Aorta (tissue), 5 donors: ENCODE data around the gene FXR2. TPM values are rescaled to one million over a fixed set of nuclear protein-coding genes. Genes with fewer than 3 reads are reported as not detected.

Experiments used
- ATAC-seq: fragments of 200-7000 bp; cut with Tn5 transposase; one replicate; pipeline ENCODE4 v1.9.1; 2022; ENCODE audit warnings: moderate library complexity; ENCODE audit not compliant: low FRiP score
- DNase-seq, 2 donors: peaks; one replicate each; pipeline ENCODE4 v3.0.0-alpha.2; 2020
- H3K27ac ChIP-seq, 2 donors: one replicate each; pipeline ENCODE4 v1.5.1; 2013; ENCODE audit warnings: low read length in 2 of 2, mild to moderate bottlenecking in 2 of 2, moderate library complexity in 2 of 2, control low read depth in 1 of 2, inconsistent platforms in 1 of 2, low read depth in 1 of 2
- H3K27me3 ChIP-seq, 2 donors: one replicate each; pipeline ENCODE4 v1.6.1; 2013; ENCODE audit warnings: control low read depth in 1 of 2, low read length in 1 of 2, mild to moderate bottlenecking in 1 of 2, moderate library complexity in 1 of 2; ENCODE audit not compliant: insufficient read depth in 2 of 2, control insufficient read depth in 1 of 2
- H3K36me3 ChIP-seq, 2 donors: one replicate each; pipeline ENCODE4 v1.6.1; 2013; ENCODE audit warnings: control low read depth in 1 of 2, low read length in 1 of 2, mild to moderate bottlenecking in 1 of 2; ENCODE audit not compliant: insufficient read depth in 2 of 2, control insufficient read depth in 1 of 2
- H3K4me1 ChIP-seq, 2 donors: one replicate each; pipeline ENCODE4 v1.6.1; 2013; ENCODE audit warnings: low read length in 2 of 2, control low read depth in 1 of 2, mild to moderate bottlenecking in 1 of 2, moderate library complexity in 1 of 2; ENCODE audit not compliant: insufficient read depth in 2 of 2, control insufficient read depth in 1 of 2
- H3K4me3 ChIP-seq, 2 donors: one replicate each; pipeline ENCODE4 v1.5.1; 2013; ENCODE audit warnings: low read length in 2 of 2, control low read depth in 1 of 2, mild to moderate bottlenecking in 1 of 2
- H3K9me3 ChIP-seq: one replicate; pipeline ENCODE4 v1.6.1; 2013; ENCODE audit warnings: mild to moderate bottlenecking, low read length; ENCODE audit not compliant: control insufficient read depth
- WGBS, 2 donors: extraction: QIAGEN DNeasy Blood & Tissue Kit; methylation state at CpG; one replicate each; pipeline ENCODE4 v1.1.7; 2013; 5-methylcytosine and 5-hydroxymethylcytosine counted together
- intact Hi-C, 2 donors: fragments of 100-400 bp; cut with DNase I; formaldehyde crosslinking; loops; one replicate each; pipeline versions ENCODE4 v1.14.2 to v1.15.0; 2022
- polyA plus RNA-seq, 2 donors: library from polyadenylated mRNA; stranded (reverse); fragments of 200-250 nt; gene quantifications; one replicate each; pipeline ENCODE4 v1.2.3, GENCODE V29; 2013
- total RNA-seq, 2 donors: library from RNA; stranded (reverse); fragmentation: NEBNext Ultra II Directional; extraction: Animal tissue kit (Norgen Biotek cat#: 25700); gene quantifications; one replicate each; pipeline ENCODE4 v1.2.1, GENCODE V29; 2021
- donor health status: healthy with polysubstance abuse.
- donor health status: Bipolar disorder and iron deficiency.
- donor health status: DM: no; HTN: no; CAD: no.
- donor health status: DM: no; HTN: no; CAD: no.
- donor health status: DM: yes; HTN: yes; CAD: no.

Gene FXR2
- total and polyA plus RNA-seq, 4 donors = 21.2 to 36.5 (median 28.2) TPM

GRCh38 chr17:7593296-7593695 lies 21.4 kb downstream of the FXR2 start:
- intact Hi-C loops = no loop called here
- H3K27me3 ChIP-seq = no peaks in the 10 kb centered on the region
- no peak for ATAC-seq
- H3K9me3 ChIP-seq = no peaks in the 10 kb centered on the region
- no peaks in the 10 kb centered on the region for H3K4me1 ChIP-seq
- no peak overlapping the region for H3K27ac ChIP-seq
- peaks cover 11 to 22% of the 10 kb centered on the region in 2 donors for H3K36me3 ChIP-seq
- no peak for DNase-seq
- 81% methylated on average over 12 of the region's 12 CpGs for WGBS, 2 donors
- H3K4me3 ChIP-seq = no peak overlapping the region

DNA sequence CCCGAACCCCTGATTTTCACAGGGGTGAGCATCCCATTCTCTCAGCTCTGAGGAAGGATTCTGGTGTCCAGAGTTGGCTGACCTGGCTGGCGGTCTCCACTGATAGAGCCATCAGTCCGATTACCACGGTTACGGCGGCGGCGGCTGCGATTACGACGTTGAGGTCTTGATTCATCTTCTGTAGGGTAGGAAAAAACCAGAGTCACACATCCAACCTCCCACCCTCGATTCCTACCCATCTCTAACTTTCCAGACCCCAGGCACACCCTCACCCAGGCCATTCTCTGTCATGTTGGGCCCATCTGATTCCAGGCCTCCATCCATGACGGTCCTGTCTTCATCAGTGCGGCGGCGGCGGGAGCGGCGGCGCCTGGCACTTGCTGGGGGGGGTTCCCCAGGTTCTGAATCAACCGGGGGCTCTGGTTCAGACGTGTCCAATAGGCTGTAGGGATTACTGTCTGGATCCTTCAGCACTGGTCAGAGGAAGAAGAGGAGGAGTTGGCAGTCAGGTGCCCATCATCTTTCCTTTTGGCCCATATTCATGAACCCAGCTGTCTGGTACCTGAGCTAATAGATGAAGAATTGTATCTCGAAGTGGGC lies 22.2 kb downstream of the FXR2 start:
- DNase-seq = no peak
- H3K4me3 ChIP-seq = no peak overlapping the region
- ATAC-seq = no peak
- H3K9me3 ChIP-seq = no peaks in the 10 kb centered on the region
- H3K27me3 ChIP-seq = no peaks in the 10 kb centered on the region
- intact Hi-C loops = no loop called here
- peaks cover 11 to 22% of the 10 kb centered on the region in 2 donors for H3K36me3 ChIP-seq
- no peaks in the 10 kb centered on the region for H3K4me1 ChIP-seq
- H3K27ac ChIP-seq = no peak overlapping the region
- WGBS, 2 donors = 89 to 92% methylated on average over 23 of the region's 23 CpGs

GRCh38 chr17:7591596-7591995 lies 23.1 kb downstream of the FXR2 start:
- no peak overlapping the region for H3K27ac ChIP-seq
- 83 to 86% methylated on average over 5 of the region's 5 CpGs for WGBS, 2 donors
- no peaks in the 10 kb centered on the region for H3K4me1 ChIP-seq
- ATAC-seq (no peak), DNase-seq (no peak)
- H3K36me3 ChIP-seq = peaks cover 11 to 22% of the 10 kb centered on the region in 2 donors
- intact Hi-C loops = loop anchor here in 1 of 2 donors (2.0 kb wide), 1 partner anchor 79 kb away; no protein-coding TSS in a partner anchor
- no peak overlapping the region for H3K4me3 ChIP-seq
- H3K27me3 ChIP-seq = no peaks in the 10 kb centered on the region
- H3K9me3 ChIP-seq = no peaks in the 10 kb centered on the region

DNA sequence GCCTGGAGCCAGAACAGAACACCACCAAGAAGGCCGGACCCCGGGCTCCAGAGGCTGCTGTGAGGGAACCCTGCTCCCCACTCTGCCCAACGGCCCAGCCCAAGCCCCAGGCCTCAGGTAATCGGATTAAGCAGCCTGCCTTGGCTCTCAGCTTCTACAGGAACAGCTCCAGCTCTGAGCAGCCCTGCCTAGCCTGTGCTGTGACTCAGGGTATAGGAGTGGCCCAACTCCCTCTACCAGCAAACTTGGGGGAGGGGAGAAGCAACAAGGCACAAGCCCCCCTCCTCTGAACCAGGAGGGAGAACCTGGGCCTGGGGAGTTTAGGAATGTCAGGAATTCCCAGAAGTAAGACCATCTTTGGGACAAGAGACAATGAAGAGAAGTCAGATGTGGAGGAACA lies 24.0 kb downstream of the FXR2 start:
- H3K27ac ChIP-seq = no peak overlapping the region
- no peaks in the 10 kb centered on the region for H3K9me3 ChIP-seq
- WGBS, 2 donors = 66 to 72% methylated on average over 4 of the region's 4 CpGs
- no peak for ATAC-seq
- DNase-seq = no peak
- H3K4me3 ChIP-seq = no peak overlapping the region
- no peaks in the 10 kb centered on the region for H3K4me1 ChIP-seq
- H3K27me3 ChIP-seq = no peaks in the 10 kb centered on the region
- peaks cover 11 to 21% of the 10 kb centered on the region in 2 donors for H3K36me3 ChIP-seq
- intact Hi-C loops = loop anchor here in 1 of 2 donors (2.0 kb wide), 1 partner anchor 78 kb away; no protein-coding TSS in a partner anchor

DNA sequence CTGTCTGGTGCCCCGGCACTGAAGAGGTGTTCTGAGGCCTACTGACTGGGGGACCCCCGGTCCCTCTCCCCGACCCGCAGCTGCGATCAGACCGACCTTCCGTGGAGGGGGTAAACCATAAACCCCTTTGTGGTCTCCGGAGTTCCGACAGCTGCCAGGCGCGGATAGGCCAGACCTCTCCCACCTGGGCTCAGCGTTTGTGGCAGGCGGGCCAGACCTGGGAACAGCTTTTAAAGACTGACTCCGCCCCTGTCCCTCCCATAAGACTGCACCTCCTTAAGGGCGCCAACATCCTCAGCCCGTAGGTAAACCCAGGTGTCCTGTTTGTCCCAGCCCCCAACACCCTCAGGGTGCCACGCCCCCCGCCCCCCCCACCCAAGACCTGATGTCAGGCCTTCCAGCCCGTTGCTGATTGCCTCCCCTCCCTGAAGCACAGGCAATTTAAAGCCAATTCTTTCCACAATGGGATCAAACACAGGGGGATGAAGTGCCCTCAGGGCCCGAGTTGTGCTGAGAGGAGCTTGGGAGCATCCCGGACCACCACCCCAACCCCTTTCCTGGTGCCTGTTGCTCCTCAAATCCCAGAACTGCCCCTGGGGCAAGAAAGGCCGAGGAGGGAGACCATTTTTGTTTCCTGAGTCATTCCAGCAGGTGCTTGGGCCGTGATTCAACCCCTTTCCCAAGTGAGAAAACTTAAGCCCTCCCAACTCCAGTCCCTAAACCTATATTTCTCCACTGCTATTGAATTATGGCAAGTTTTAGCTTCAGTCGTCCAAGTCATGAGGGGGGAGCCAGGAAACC lies 24.6 kb downstream of the FXR2 start, which contains the start of gene SOX15:
Gene SOX15 (minus strand): TSS at position 204 of the 801 bp plus-strand sequence. CDS start 418 bp downstream, outside the sequence.
- Histone ChIP-seq H3K27ac (no peak within 1 kb of the TSS), H3K36me3 (peaks cover 11 to 16% of the 10 kb centered on the region in 2 donors), H3K4me1 (no peaks in the 10 kb centered on the region), H3K27me3 (no peaks in the 10 kb centered on the region), H3K9me3 (no peaks in the 10 kb centered on the region), H3K4me3 (peak within 1 kb of the TSS in 1 of 2 donors; percentile 14)
- 59 to 62% methylated on average over 24 of the region's 24 CpGs for WGBS, 2 donors
- intact Hi-C loops = loop anchor here (2.0 to 5.0 kb wide), 3 partner anchors 67 to 78 kb away; no protein-coding TSS in a partner anchor
- ATAC-seq (no peak), DNase-seq (no peak)

DNA sequence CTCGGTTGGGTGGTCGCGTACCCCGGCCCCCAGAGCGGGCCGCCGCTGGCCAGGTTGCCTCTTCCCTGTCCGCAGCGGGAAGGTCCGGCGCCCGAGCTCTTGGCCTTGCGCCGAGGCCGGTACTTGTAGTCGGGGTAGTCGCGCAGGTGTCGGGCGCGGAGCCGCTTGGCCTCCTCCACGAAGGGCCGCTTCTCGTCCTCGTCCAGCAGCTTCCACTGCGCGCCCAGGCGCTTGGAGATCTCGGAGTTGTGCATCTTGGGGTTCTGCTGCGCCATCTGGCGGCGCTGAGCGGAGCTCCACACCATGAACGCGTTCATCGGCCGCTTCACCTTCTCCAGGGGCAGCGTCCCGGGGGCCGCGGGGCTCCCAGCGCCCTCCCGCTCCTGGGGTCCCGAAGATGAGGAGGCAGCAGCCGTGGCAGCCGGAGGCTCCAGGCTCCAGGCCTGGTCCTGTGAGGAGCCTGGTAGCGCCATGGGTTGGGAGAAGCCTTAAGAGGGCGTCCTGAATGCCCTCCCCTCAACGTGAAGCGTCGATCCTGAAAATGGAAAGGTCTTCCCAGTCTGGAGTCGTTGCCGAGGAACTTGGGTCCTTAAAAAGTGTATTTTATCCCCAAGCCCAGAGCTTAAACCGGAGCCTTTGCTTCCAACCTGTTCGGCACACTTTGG lies 25.4 kb downstream of the FXR2 start:
- intact Hi-C loops = loop anchor here (2.0 to 5.0 kb wide), 2 partner anchors 67 to 77 kb away; no protein-coding TSS in a partner anchor
- no peaks in the 10 kb centered on the region for H3K9me3 ChIP-seq
- no peaks in the 10 kb centered on the region for H3K27me3 ChIP-seq
- ATAC-seq (peak; percentile 91), DNase-seq (peak; percentile 92 to 96)
- no peaks in the 10 kb centered on the region for H3K4me1 ChIP-seq
- H3K4me3 ChIP-seq = peak overlapping the region in 1 of 2 donors; percentile 14
- 8 to 9% methylated on average over 55 to 56 of the region's 56 CpGs for WGBS, 2 donors
- H3K27ac ChIP-seq = no peak overlapping the region
- H3K36me3 ChIP-seq = peaks cover 11 to 14% of the 10 kb centered on the region in 2 donors

DNA sequence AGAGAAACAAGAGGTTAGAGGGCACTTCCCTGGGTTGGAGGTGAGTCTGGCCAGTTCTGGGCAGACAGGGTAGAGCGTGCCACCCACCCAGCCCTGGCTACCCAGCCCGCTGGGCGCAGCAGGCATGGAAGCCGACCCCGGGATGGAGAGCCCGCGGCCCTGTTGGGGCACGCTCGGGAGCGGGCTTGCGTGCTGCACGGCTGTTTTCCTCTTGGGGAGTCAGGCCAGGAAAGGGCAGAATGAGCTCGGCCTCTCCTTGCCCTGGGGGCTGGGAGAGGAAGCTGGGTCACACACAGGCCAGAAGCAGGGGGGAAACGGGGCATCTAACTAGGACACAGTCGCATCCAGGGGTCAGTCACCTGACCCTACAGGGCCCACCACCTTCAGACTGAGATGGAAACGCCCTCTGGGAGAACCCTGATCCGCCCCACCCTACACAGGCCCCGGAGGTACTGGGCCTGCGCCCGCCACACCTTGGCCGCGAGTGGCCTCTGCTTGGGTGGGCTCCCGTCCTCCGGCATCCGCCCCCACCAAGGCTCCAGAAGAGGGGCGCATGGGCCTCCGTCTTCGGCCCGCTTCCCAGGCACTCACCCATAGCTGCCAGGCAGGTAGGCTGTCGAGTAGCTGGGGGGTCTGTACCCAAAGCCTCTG lies 26.0 kb downstream of the FXR2 start:
- DNase-seq (peak in 1 of 2 donors; percentile 80), ATAC-seq (peak; percentile 1)
- intact Hi-C loops = loop anchor here (2.0 to 5.0 kb wide), 2 partner anchors 66 to 76 kb away; no protein-coding TSS in a partner anchor
- Histone ChIP-seq H3K4me1 (no peaks in the 10 kb centered on the region), H3K4me3 (peak overlapping the region in 1 of 2 donors; percentile 14), H3K9me3 (no peaks in the 10 kb centered on the region), H3K27ac (no peak overlapping the region), H3K36me3 (peaks cover 9 to 14% of the 10 kb centered on the region in 2 donors), H3K27me3 (no peaks in the 10 kb centered on the region)
- 36 to 49% methylated on average over 30 of the region's 30 CpGs for WGBS, 2 donors
